ENCODE results near the gene SLC25A13.

DNA sequence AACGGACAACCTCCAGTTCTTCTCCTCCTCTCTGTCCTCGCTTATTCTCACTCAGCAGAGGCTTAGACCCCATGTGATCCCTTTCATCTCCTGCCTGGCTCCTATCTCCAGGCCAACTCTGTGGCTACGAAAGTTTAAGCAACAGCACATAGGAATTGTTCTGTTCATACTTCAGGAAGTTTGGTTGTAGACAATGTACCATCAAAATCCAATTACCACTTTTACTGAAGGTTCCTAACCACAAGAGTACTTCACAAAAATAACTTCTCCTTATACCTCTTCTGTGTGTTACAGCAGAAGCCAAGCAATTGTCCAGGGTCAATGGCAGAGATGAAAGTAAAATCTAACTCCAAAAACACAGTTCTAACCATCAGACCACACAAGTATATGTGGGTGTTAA, 80.0 kb downstream of the SLC25A13 start:
- TF ChIP-seq POLR2A (IDR thresholded peaks at IDR 0.05; ENCODE audit: low read depth, low read length) (no peak), POLR2AphosphoS5 (IDR thresholded peaks at IDR 0.05; ENCODE audit: low read depth, low read length) (no peak), TAF1 (IDR thresholded peaks at IDR 0.05; ENCODE audit: low read depth, low read length) (no peak), SPI1 (IDR thresholded peaks at IDR 0.05; ENCODE audit: low read depth, low read length) (no peak), POU2F2 (IDR thresholded peaks at IDR 0.05; ENCODE audit: low read depth, low read length) (no peak), PAX5 (IDR thresholded peaks at IDR 0.05; ENCODE audit: insufficient read depth, low read length, severe bottlenecking) (no peak)

Data from GM12891 (cell line).